Naive B cell (primary cell): ENCODE data around the gene NME1. TPM values are rescaled to one million over a fixed set of nuclear protein-coding genes. Genes with fewer than 3 reads are reported as not detected.
A peak's percentile ranks its signal among the peaks of the same experiment; 100 is the strongest.
"Not testable (repeated sequence)": the region's sequence is repeated elsewhere in the genome, so short reads cannot be mapped to it uniquely, and the experiment has no call there.

ENCODE experiments used
- ATAC-seq, 2 donors: fragments of 150-1000 bp; cut with Tn5 transposase; 2 replicates each; pipeline ENCODE4 v1.10.0; 2021; ENCODE audit warnings: low read depth in 2 of 2, mild to moderate bottlenecking in 2 of 2, moderate library complexity in 2 of 2
- DNase-seq: peaks from one replicate; pipeline ENCODE4 v3.0.0; 2022
- H3K27ac Mint-ChIP-seq, 6 donors: one replicate each; pipeline ENCODE4 v1.8.0; 2020 to 2022; ENCODE audit warnings: mild to moderate bottlenecking in 6 of 6, mixed read lengths in 6 of 6, moderate library complexity in 5 of 6, inconsistent platforms in 2 of 6
- H3K27me3 Mint-ChIP-seq, 3 donors: one replicate each; pipeline ENCODE4 v1.8.0; 2021 to 2022; ENCODE audit warnings: mixed read lengths in 3 of 3, mild to moderate bottlenecking in 1 of 3
- H3K36me3 Mint-ChIP-seq, 2 donors: one replicate each; pipeline ENCODE4 v1.8.0; 2020 to 2022; ENCODE audit warnings: mixed read lengths in 2 of 2, inconsistent platforms in 1 of 2, mild to moderate bottlenecking in 1 of 2
- H3K4me1 Mint-ChIP-seq, 3 donors: one replicate each; pipeline ENCODE4 v1.8.0; 2020 to 2022; ENCODE audit warnings: mixed read lengths in 3 of 3, inconsistent platforms in 1 of 3, mild to moderate bottlenecking in 1 of 3, moderate library complexity in 1 of 3
- H3K4me3 Mint-ChIP-seq, 8 donors: one replicate each; pipeline ENCODE4 v1.8.0; 2020 to 2022; ENCODE audit warnings: mild to moderate bottlenecking in 8 of 8, mixed read lengths in 8 of 8, moderate library complexity in 8 of 8, inconsistent platforms in 2 of 8
- H3K9me3 Mint-ChIP-seq, 7 donors: one replicate each; pipeline ENCODE4 v1.8.0; 2020 to 2022; ENCODE audit warnings: mixed read lengths in 7 of 7, mild to moderate bottlenecking in 5 of 7, inconsistent platforms in 2 of 7, moderate library complexity in 1 of 7
- polyA plus RNA-seq, 6 donors: library from polyadenylated mRNA; unstranded; fragments of 300-500 nt; fragmentation: Illumina TruSeq; gene quantifications; one replicate each; pipeline ENCODE4 v1.2.3, GENCODE V29; 2021; ENCODE audit warnings: low read depth in 6 of 6

The NME1 gene
- 100 to 1,000 TPM in 1 of 6 donors, 10 to 100 TPM in 5; 51.4 to 131 (median 82.7) TPM for polyA plus RNA-seq

- DNase-seq = peak; percentile 98
- peak within 1 kb of the TSS in 1 of 8 donors; percentile 9 for H3K4me3 Mint-ChIP-seq
- peaks cover 0 to 10% (median 0%) of the 10 kb centered on the region in 3 donors for H3K4me1 Mint-ChIP-seq
- ATAC-seq = peak; percentile 98
- no peak within 1 kb of the TSS for H3K27ac Mint-ChIP-seq
- peaks cover 0 to 5% of the 10 kb centered on the region in 2 donors for H3K36me3 Mint-ChIP-seq
- H3K9me3 Mint-ChIP-seq = no peaks in the 10 kb centered on the region
- no peaks in the 10 kb centered on the region for H3K27me3 Mint-ChIP-seq
Measured at GRCh38 chr17:51153210-51154072, at the start of gene NME1. NME1 (plus strand) TSS chr17:51153559; CDS start chr17:51155655, 2,096 bp downstream.

GRCh38 chr17:51107778-51108177 is 45.6 kb upstream of the NME1 start:
- H3K4me3 Mint-ChIP-seq = no peak overlapping the region
- H3K27ac Mint-ChIP-seq = no peak overlapping the region
- ATAC-seq = no peak
- H3K27me3 Mint-ChIP-seq = no peaks in the 10 kb centered on the region
- H3K4me1 Mint-ChIP-seq = peaks cover 11 to 28% (median 16%) of the 10 kb centered on the region in 3 donors
- H3K36me3 Mint-ChIP-seq = peaks cover 0 to 13% of the 10 kb centered on the region in 2 donors
- H3K9me3 Mint-ChIP-seq = no peaks in the 10 kb centered on the region
- no peak for DNase-seq

GRCh38 chr17:51112303-51113222 is 40.8 kb upstream of the NME1 start:
- peak; percentile 30 to 41 for ATAC-seq
- not testable (repeated sequence) for H3K27me3 Mint-ChIP-seq, DNase-seq, H3K36me3 Mint-ChIP-seq, H3K9me3 Mint-ChIP-seq
- peaks cover 6 to 38% (median 9%) of the 10 kb centered on the region in 3 donors for H3K4me1 Mint-ChIP-seq
- H3K4me3 Mint-ChIP-seq = peak overlapping the region in 1 of 8 donors; percentile 66
- H3K27ac Mint-ChIP-seq = peak overlapping the region in 1 of 6 donors; percentile 52

- no peak overlapping the region for H3K4me3 Mint-ChIP-seq
- H3K27ac Mint-ChIP-seq = no peak overlapping the region
- no peak for DNase-seq
Measured at GRCh38 chr17:51115179-51115578, 38.2 kb upstream of the NME1 start.

GRCh38 chr17:51118330-51119195 is 34.8 kb upstream of the NME1 start:
- H3K9me3 Mint-ChIP-seq = peaks cover 0 to 6% (median 0%) of the 10 kb centered on the region in 7 donors
- no peaks in the 10 kb centered on the region for H3K27me3 Mint-ChIP-seq
- H3K4me3 Mint-ChIP-seq = peak overlapping the region; percentile 16 to 97 (median 94)
- no peak for DNase-seq
- peak overlapping the region in 4 of 6 donors; percentile 97 to 99 (median 98) for H3K27ac Mint-ChIP-seq
- no peaks in the 10 kb centered on the region for H3K36me3 Mint-ChIP-seq
- no peak for ATAC-seq
- H3K4me1 Mint-ChIP-seq = peaks cover 35 to 67% (median 42%) of the 10 kb centered on the region in 3 donors

More at GRCh38 chr17:51115179-51115578, 38.2 kb upstream of the NME1 start:
- H3K9me3 Mint-ChIP-seq = no peaks in the 10 kb centered on the region
- no peaks in the 10 kb centered on the region for H3K27me3 Mint-ChIP-seq
- peaks cover 24 to 59% (median 29%) of the 10 kb centered on the region in 3 donors for H3K4me1 Mint-ChIP-seq
- no peaks in the 10 kb centered on the region for H3K36me3 Mint-ChIP-seq
- ATAC-seq = no peak

- Mint-ChIP-seq H3K27me3 (no peaks in the 10 kb centered on the region), H3K4me3 (peak overlapping the region; percentile 92 to 97 (median 96)), H3K9me3 (peaks cover 0 to 6% (median 0%) of the 10 kb centered on the region in 7 donors), H3K36me3 (no peaks in the 10 kb centered on the region), H3K4me1 (peaks cover 35 to 63% (median 42%) of the 10 kb centered on the region in 3 donors), H3K27ac (peak overlapping the region; percentile 94 to 99 (median 98))
- DNase-seq (peak; percentile 48), ATAC-seq (peak; percentile 12 to 20)
Measured at GRCh38 chr17:51119415-51120356, 33.7 kb upstream of the NME1 start.

- H3K4me3 Mint-ChIP-seq = peak overlapping the region; percentile 92 to 97 (median 96)
- peak; percentile 44 for ATAC-seq
- peaks cover 0 to 6% (median 0%) of the 10 kb centered on the region in 7 donors for H3K9me3 Mint-ChIP-seq
- H3K4me1 Mint-ChIP-seq = peaks cover 35 to 57% (median 42%) of the 10 kb centered on the region in 3 donors
- H3K36me3 Mint-ChIP-seq = no peaks in the 10 kb centered on the region
- DNase-seq = no peak
- H3K27ac Mint-ChIP-seq = peak overlapping the region; percentile 80 to 99 (median 98)
- H3K27me3 Mint-ChIP-seq = no peaks in the 10 kb centered on the region
Measured at GRCh38 chr17:51120357-51120738, 33.0 kb upstream of the NME1 start.

- ATAC-seq = peak; percentile 81 to 82
- Mint-ChIP-seq H3K36me3 (no peaks in the 10 kb centered on the region), H3K4me3 (peak within 1 kb of the TSS; percentile 95 to 99 (median 96)), H3K4me1 (peaks cover 31 to 53% (median 42%) of the 10 kb centered on the region in 3 donors), H3K9me3 (peaks cover 0 to 6% (median 0%) of the 10 kb centered on the region in 7 donors), H3K27ac (peak within 1 kb of the TSS; percentile 98 to 100 (median 100)), H3K27me3 (no peaks in the 10 kb centered on the region)
- DNase-seq = peak; percentile 93
Measured at GRCh38 chr17:51120739-51121619, 32.4 kb upstream of the NME1 start, which contains the start of gene SPAG9. SPAG9 (minus strand) TSS chr17:51120868; CDS start chr17:51120656, 212 bp downstream.

GRCh38 chr17:51121620-51122472 is 31.5 kb upstream of the NME1 start:
- H3K27ac Mint-ChIP-seq = peak overlapping the region; percentile 98 to 100 (median 100)
- ATAC-seq (peak; percentile 3), DNase-seq (peak; percentile 42)
- peaks cover 27 to 45% (median 37%) of the 10 kb centered on the region in 3 donors for H3K4me1 Mint-ChIP-seq
- H3K27me3 Mint-ChIP-seq = no peaks in the 10 kb centered on the region
- no peaks in the 10 kb centered on the region for H3K36me3 Mint-ChIP-seq
- peaks cover 0 to 6% (median 0%) of the 10 kb centered on the region in 7 donors for H3K9me3 Mint-ChIP-seq
- H3K4me3 Mint-ChIP-seq = peak overlapping the region; percentile 90 to 99 (median 96)

GRCh38 chr17:51122473-51123115 is 30.8 kb upstream of the NME1 start:
- Mint-ChIP-seq H3K27ac (peak overlapping the region in 5 of 6 donors; percentile 46 to 100 (median 98)), H3K4me3 (peak overlapping the region in 6 of 8 donors; percentile 21 to 98 (median 75)), H3K4me1 (peaks cover 26 to 38% (median 36%) of the 10 kb centered on the region in 3 donors)
- not testable (repeated sequence) for H3K27me3 Mint-ChIP-seq, H3K36me3 Mint-ChIP-seq, H3K9me3 Mint-ChIP-seq, ATAC-seq, DNase-seq
